Caco-2 (cell line): ENCODE measurements around the gene MAD1L1. TPM values are rescaled to one million over a fixed set of nuclear protein-coding genes. Genes with fewer than 3 reads are reported as not detected.
A peak's percentile ranks its signal among the peaks of the same experiment; 100 is the strongest.

ENCODE experiments used
- Bru-seq: library from RNA; stranded (reverse); fragments of 400-500 nt; gene quantifications from one replicate; lab custom pipeline; 2021; lab: Mats Ljungman, UMichigan
- BruChase-seq, 2 experiments: library from RNA; stranded (reverse); fragments of 400-500 nt; gene quantifications; one replicate each; lab custom pipeline; 2021; lab: Mats Ljungman, UMichigan
- BruUV-seq: library from RNA; stranded (reverse); fragments of 400-500 nt; replicated peaks from 2 replicates; lab custom pipeline; 2021; lab: Mats Ljungman, UMichigan
- CTCF ChIA-PET: fragments of 300-600 bp; sonication (Branson Sonifier 250); formaldehyde crosslinking; loops from one replicate; lab custom pipeline; 2022; ENCODE audit warnings: antibody characterized with exemption; lab: Charles Lee
- POLR2A ChIA-PET: fragments of 300-600 bp; sonication (Branson Sonifier 250); formaldehyde crosslinking; loops from one replicate; lab custom pipeline; 2022; ENCODE audit warnings: antibody characterized with exemption; lab: Charles Lee
- DNase-seq, 2 experiments: peaks; one replicate each; pipeline versions ENCODE4 v3.0.0 to v3.0.0-alpha.2; 2020 to 2022
- H3K27me3 ChIP-seq: replicated peaks from 2 replicates; pipeline ENCODE4 v1.6.0; 2011; ENCODE audit warnings: low read length; ENCODE audit not compliant: control insufficient read depth, insufficient read depth
- H3K36me3 ChIP-seq: 2 replicates; pipeline ENCODE4 v1.5.1; 2011; ENCODE audit warnings: low read length; ENCODE audit not compliant: control insufficient read depth, insufficient read depth
- H3K4me1 ChIP-seq: fragments of 250-450 bp; sonication (Bioruptor Pico); 2 replicates; pipeline ENCODE4 v1.5.1; 2020; ENCODE audit warnings: mild to moderate bottlenecking
- H3K4me3 ChIP-seq: 2 replicates; pipeline ENCODE4 v1.5.1; 2011; ENCODE audit warnings: low read depth, mild to moderate bottlenecking, control low read depth, low read length
- H3K9me3 ChIP-seq: fragments of 250-450 bp; sonication (Bioruptor Pico); 2 replicates; pipeline ENCODE4 v1.5.1; 2020; ENCODE audit warnings: mild to moderate bottlenecking, moderate library complexity
- H3K27ac Mint-ChIP-seq: one replicate; pipeline ENCODE4 v1.8.0; 2022; ENCODE audit warnings: mixed read lengths; ENCODE audit not compliant: unreplicated experiment
- H3K27me3 Mint-ChIP-seq: one replicate; pipeline ENCODE4 v1.8.0; 2022; ENCODE audit warnings: mixed read lengths; ENCODE audit not compliant: insufficient read depth, unreplicated experiment
- H3K36me3 Mint-ChIP-seq: one replicate; pipeline ENCODE4 v1.8.0; 2022; ENCODE audit warnings: mild to moderate bottlenecking, mixed read lengths; ENCODE audit not compliant: insufficient read depth, unreplicated experiment
- H3K4me1 Mint-ChIP-seq: one replicate; pipeline ENCODE4 v1.8.0; 2022; ENCODE audit warnings: low read depth, mixed read lengths; ENCODE audit not compliant: unreplicated experiment
- H3K4me3 Mint-ChIP-seq: one replicate; pipeline ENCODE4 v1.8.0; 2022; ENCODE audit warnings: mild to moderate bottlenecking, moderate library complexity, mixed read lengths; ENCODE audit not compliant: unreplicated experiment
- H3K9me3 Mint-ChIP-seq: one replicate; pipeline ENCODE4 v1.8.0; 2022; ENCODE audit warnings: mixed read lengths; ENCODE audit not compliant: unreplicated experiment
- intact Hi-C: fragments of 100-400 bp; cut with micrococcal nuclease; formaldehyde crosslinking; loops from one replicate; pipeline ENCODE4 v1.10.0; 2022; ENCODE audit not compliant: unreplicated experiment
- long read RNA-seq: library from polyadenylated mRNA; stranded (forward); transcript quantifications from one replicate; pipeline ENCODE4 v2.0.0, GENCODE V29; 2022
- total RNA-seq: library from RNA; stranded (reverse); gene quantifications from 2 replicates; pipeline ENCODE4 v1.2.3, GENCODE V29; 2022
- TF ChIP-seq, protein P1 (sequence below), 2 experiments: fragments of 200-600 bp in 1 of 2; IDR thresholded peaks; 1 replicate in 1 of 2; 2 replicates in 1 of 2; pipeline versions ENCODE4 v1.5.1 to v1.8.0; 2011 to 2022; ENCODE audit warnings: antibody characterized with exemption in 1 of 2, control low read depth in 1 of 2, inconsistent platforms in 1 of 2, low read depth in 1 of 2, low read length in 1 of 2, mild to moderate bottlenecking in 1 of 2, moderate library complexity in 1 of 2; ENCODE audit not compliant: insufficient read depth in 1 of 2, severe bottlenecking in 1 of 2, unreplicated experiment in 1 of 2

MAD1L1 gene
- total RNA-seq (58.6 and 65.8 TPM in 2 replicates), Bru-seq, nascent RNA (percentile 61 among the genes with signal in this experiment), BruChase-seq, experiment 1, labeled RNA remaining after a 2-hour chase (percentile 60 among the genes with signal in this experiment), BruChase-seq, experiment 2, labeled RNA remaining after a 6-hour chase (percentile 64 among the genes with signal in this experiment)
- long read RNA-seq, partial matches to known transcripts: 5 of 83 reads
- long read RNA-seq, other reads (novel, unspliced or antisense): 70 of 83 reads

- TF ChIP-seq, protein P1, sequence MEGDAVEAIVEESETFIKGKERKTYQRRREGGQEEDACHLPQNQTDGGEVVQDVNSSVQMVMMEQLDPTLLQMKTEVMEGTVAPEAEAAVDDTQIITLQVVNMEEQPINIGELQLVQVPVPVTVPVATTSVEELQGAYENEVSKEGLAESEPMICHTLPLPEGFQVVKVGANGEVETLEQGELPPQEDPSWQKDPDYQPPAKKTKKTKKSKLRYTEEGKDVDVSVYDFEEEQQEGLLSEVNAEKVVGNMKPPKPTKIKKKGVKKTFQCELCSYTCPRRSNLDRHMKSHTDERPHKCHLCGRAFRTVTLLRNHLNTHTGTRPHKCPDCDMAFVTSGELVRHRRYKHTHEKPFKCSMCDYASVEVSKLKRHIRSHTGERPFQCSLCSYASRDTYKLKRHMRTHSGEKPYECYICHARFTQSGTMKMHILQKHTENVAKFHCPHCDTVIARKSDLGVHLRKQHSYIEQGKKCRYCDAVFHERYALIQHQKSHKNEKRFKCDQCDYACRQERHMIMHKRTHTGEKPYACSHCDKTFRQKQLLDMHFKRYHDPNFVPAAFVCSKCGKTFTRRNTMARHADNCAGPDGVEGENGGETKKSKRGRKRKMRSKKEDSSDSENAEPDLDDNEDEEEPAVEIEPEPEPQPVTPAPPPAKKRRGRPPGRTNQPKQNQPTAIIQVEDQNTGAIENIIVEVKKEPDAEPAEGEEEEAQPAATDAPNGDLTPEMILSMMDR (IDR thresholded peaks at IDR 0.05; ENCODE audit: insufficient read depth in 1 of 2, low read depth in 1 of 2, low read length in 1 of 2, severe bottlenecking in 1 of 2, unreplicated experiment in 1 of 2): no peak
- H3K9me3 Mint-ChIP-seq: no peaks in the 10 kb centered on the region
- peak within 1 kb of the TSS; percentile 92 for H3K27ac Mint-ChIP-seq
- H3K27me3 ChIP-seq: no peaks in the 10 kb centered on the region
- no peaks in the 10 kb centered on the region for H3K27me3 Mint-ChIP-seq
- peaks cover 4% of the 10 kb centered on the region; the same call in 1 of the 2 replicates for H3K36me3 ChIP-seq
- no peaks in the 10 kb centered on the region for H3K9me3 ChIP-seq
- H3K4me3 Mint-ChIP-seq: peak within 1 kb of the TSS; percentile 94
- H3K4me1 Mint-ChIP-seq: peaks cover 19% of the 10 kb centered on the region
- ChIA-PET CTCF (no interaction called here), POLR2A (interaction anchor here (0.5 to 1.2 kb wide), 4 partner anchors 9 to 170 kb away, joined by 3 read pairs; partner anchors contain the start of genes CHST12, MRM2 and NUDT1)
- no TSS peak for BruUV-seq
- no peaks in the 10 kb centered on the region for H3K4me1 ChIP-seq
- peak; percentile 95 for DNase-seq
- peak within 1 kb of the TSS; percentile 93 for H3K4me3 ChIP-seq
- peaks cover 58% of the 10 kb centered on the region for H3K36me3 Mint-ChIP-seq
- intact Hi-C loops: no loop called here
These were observed at the start of gene MAD1L1 for GRCh38 chr7:2232766-2233520. MAD1L1 (minus strand) TSS chr7:2232945; CDS start chr7:2230133, 2,812 bp downstream.

- Mint-ChIP-seq H3K9me3 (no peaks in the 10 kb centered on the region), H3K4me3 (peak overlapping the region; percentile 17), H3K4me1 (peaks cover 26% of the 10 kb centered on the region), H3K27ac (peak overlapping the region; percentile 67), H3K27me3 (no peaks in the 10 kb centered on the region), H3K36me3 (no peaks in the 10 kb centered on the region)
- peaks cover 2% of the 10 kb centered on the region for H3K36me3 ChIP-seq
- CTCF ChIA-PET: no interaction called here
- no peak overlapping the region for H3K4me3 ChIP-seq
- H3K4me1 ChIP-seq: peaks cover 45% of the 10 kb centered on the region
- no peaks in the 10 kb centered on the region for H3K27me3 ChIP-seq
- intact Hi-C loops: no loop called here
- DNase-seq: peak in 1 of 2 experiments; percentile 21
- no peaks in the 10 kb centered on the region for H3K9me3 ChIP-seq
- POLR2A ChIA-PET: interaction anchor here (0.5 kb wide), 1 partner anchor 121 kb away, joined by 3 read pairs; the partner anchor contains the start of gene CHST12
- no TSS peak for BruUV-seq
- TF ChIP-seq, protein P1 (IDR thresholded peaks at IDR 0.05; ENCODE audit: insufficient read depth in 1 of 2, low read depth in 1 of 2, low read length in 1 of 2, severe bottlenecking in 1 of 2, unreplicated experiment in 1 of 2): no peak
These were observed 49.5 kb upstream of the MAD1L1 start for GRCh38 chr7:2282185-2282751.

DNA sequence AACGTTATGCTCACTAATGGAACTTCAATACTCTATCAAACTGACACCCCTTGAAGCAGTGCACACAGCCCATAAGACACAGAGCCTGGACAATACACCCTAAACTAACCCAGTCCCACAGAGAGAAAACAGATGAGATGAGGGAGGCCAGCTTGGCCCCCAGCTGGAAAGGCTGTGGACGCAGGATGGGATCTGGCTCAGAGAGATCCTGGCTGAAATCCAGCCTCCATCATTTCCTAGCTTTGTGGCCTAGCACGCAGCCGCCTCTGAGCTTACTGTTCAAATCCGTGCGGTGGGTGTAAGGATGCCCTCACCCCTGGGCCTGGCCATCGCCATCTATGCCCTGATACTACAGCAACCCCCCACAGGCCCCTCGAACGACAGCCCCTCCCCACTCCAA, 48.8 kb upstream of the MAD1L1 start:
- DNase-seq: no peak
- TF ChIP-seq, protein P1 (IDR thresholded peaks at IDR 0.05; ENCODE audit: insufficient read depth in 1 of 2, low read depth in 1 of 2, low read length in 1 of 2, severe bottlenecking in 1 of 2, unreplicated experiment in 1 of 2): no peak
- H3K27me3 ChIP-seq: no peaks in the 10 kb centered on the region
- CTCF ChIA-PET: no interaction called here
- peaks cover 45% of the 10 kb centered on the region for H3K4me1 ChIP-seq
- H3K4me3 ChIP-seq: no peak overlapping the region
- Mint-ChIP-seq H3K27me3 (no peaks in the 10 kb centered on the region), H3K9me3 (no peaks in the 10 kb centered on the region), H3K36me3 (peaks cover 5% of the 10 kb centered on the region), H3K4me1 (peaks cover 26% of the 10 kb centered on the region), H3K4me3 (no peak overlapping the region), H3K27ac (peak overlapping the region; percentile 67)
- peaks cover 2% of the 10 kb centered on the region for H3K36me3 ChIP-seq
- no peaks in the 10 kb centered on the region for H3K9me3 ChIP-seq
- POLR2A ChIA-PET: no interaction called here
- intact Hi-C loops: loop anchor here (1.0 kb wide), 1 partner anchor 33 kb away; the partner anchor contains the start of gene SNX8
- BruUV-seq: no TSS peak
